Lower leg skin (tissue), 3 donors: ENCODE results near the gene VKORC1L1.
"Not testable (repeated sequence)": the region's sequence is repeated elsewhere in the genome, so short reads cannot be mapped to it uniquely, and the experiment has no call there.

Experiments
- CTCF ChIP-seq, 3 donors: fragments of 450-650 bp; IDR thresholded peaks; one replicate each; pipeline ENCODE4 v1.5.1; 2016; ENCODE audit warnings: antibody characterized with exemption in 3 of 3, mild to moderate bottlenecking in 3 of 3, moderate library complexity in 2 of 3
- POLR2A ChIP-seq, 2 donors: fragments of 450-650 bp; IDR thresholded peaks; one replicate each; pipeline ENCODE4 v1.6.1; 2016 to 2017; ENCODE audit warnings: antibody characterized with exemption in 2 of 2, mild to moderate bottlenecking in 1 of 2, moderate library complexity in 1 of 2

GRCh38 chr7:65898677-65899447 is 26.0 kb downstream of the VKORC1L1 start:
- TF ChIP-seq CTCF, POLR2A (IDR thresholded peaks at IDR 0.05): not testable (repeated sequence)
